ENCODE results near the gene DENND6A. TPM values are rescaled to one million over a fixed set of nuclear protein-coding genes. Genes with fewer than 3 reads are reported as not detected.
A peak's percentile ranks its signal among the peaks of the same experiment; 100 is the strongest.

DENND6A gene
- 12.0 and 15.9 TPM in 2 replicates for total RNA-seq (2014; rRNA removed; shearing (Covaris generic))

- Histone ChIP-seq H3K27me3 (ENCODE audit: control insufficient read depth, insufficient read depth, low read length) (no peaks in the 10 kb centered on the region), H3K36me3 (replicated peaks; ENCODE audit: control insufficient read depth, insufficient read depth, low read length) (no peaks in the 10 kb centered on the region), H3K4me3 (ENCODE audit: insufficient read depth, low read depth, low read length) (peak within 1 kb of the TSS; percentile 96)
- peak; percentile 96 for DNase-seq
These were observed at the start of gene DENND6A for GRCh38 chr3:57692396-57693147. DENND6A (minus strand) TSS chr3:57693077; CDS start chr3:57693018, 59 bp downstream.

GRCh38 chr3:57740027-57740426 is 47.1 kb upstream of the DENND6A start:
- H3K36me3 ChIP-seq (replicated peaks; ENCODE audit: control insufficient read depth, insufficient read depth, low read length), result no peaks in the 10 kb centered on the region
- DNase-seq, result no peak
- H3K27me3 ChIP-seq (ENCODE audit: control insufficient read depth, insufficient read depth, low read length), result no peaks in the 10 kb centered on the region
- no peak overlapping the region for H3K4me3 ChIP-seq (ENCODE audit: insufficient read depth, low read depth, low read length)

GRCh38 chr3:57738391-57738790 is 45.5 kb upstream of the DENND6A start:
- H3K36me3 ChIP-seq (replicated peaks; ENCODE audit: control insufficient read depth, insufficient read depth, low read length), result no peaks in the 10 kb centered on the region
- H3K27me3 ChIP-seq (ENCODE audit: control insufficient read depth, insufficient read depth, low read length), result no peaks in the 10 kb centered on the region
- DNase-seq, result no peak
- no peak overlapping the region for H3K4me3 ChIP-seq (ENCODE audit: insufficient read depth, low read depth, low read length)

GRCh38 chr3:57737840-57738239 is 45.0 kb upstream of the DENND6A start:
- Histone ChIP-seq H3K4me3 (ENCODE audit: insufficient read depth, low read depth, low read length) (no peak overlapping the region), H3K27me3 (ENCODE audit: control insufficient read depth, insufficient read depth, low read length) (no peaks in the 10 kb centered on the region), H3K36me3 (replicated peaks; ENCODE audit: control insufficient read depth, insufficient read depth, low read length) (no peaks in the 10 kb centered on the region)
- DNase-seq, result no peak

GRCh38 chr3:57735405-57735804 is 42.5 kb upstream of the DENND6A start:
- H3K36me3 ChIP-seq (replicated peaks; ENCODE audit: control insufficient read depth, insufficient read depth, low read length), result no peaks in the 10 kb centered on the region
- DNase-seq, result no peak
- H3K27me3 ChIP-seq (ENCODE audit: control insufficient read depth, insufficient read depth, low read length), result no peaks in the 10 kb centered on the region
- H3K4me3 ChIP-seq (ENCODE audit: insufficient read depth, low read depth, low read length), result no peak overlapping the region

- H3K4me3 ChIP-seq (ENCODE audit: insufficient read depth, low read depth, low read length), result no peak overlapping the region
- no peaks in the 10 kb centered on the region for H3K27me3 ChIP-seq (ENCODE audit: control insufficient read depth, insufficient read depth, low read length)
- H3K36me3 ChIP-seq (replicated peaks; ENCODE audit: control insufficient read depth, insufficient read depth, low read length), result no peaks in the 10 kb centered on the region
- DNase-seq, result no peak
These were observed 40.9 kb upstream of the DENND6A start for GRCh38 chr3:57733790-57734189.

GRCh38 chr3:57731311-57731710 is 38.4 kb upstream of the DENND6A start:
- Histone ChIP-seq H3K4me3 (ENCODE audit: insufficient read depth, low read depth, low read length) (no peak overlapping the region), H3K27me3 (ENCODE audit: control insufficient read depth, insufficient read depth, low read length) (no peaks in the 10 kb centered on the region), H3K36me3 (replicated peaks; ENCODE audit: control insufficient read depth, insufficient read depth, low read length) (no peaks in the 10 kb centered on the region)
- no peak for DNase-seq

- H3K27me3 ChIP-seq (ENCODE audit: control insufficient read depth, insufficient read depth, low read length), result no peaks in the 10 kb centered on the region
- H3K36me3 ChIP-seq (replicated peaks; ENCODE audit: control insufficient read depth, insufficient read depth, low read length), result no peaks in the 10 kb centered on the region
- no peak overlapping the region for H3K4me3 ChIP-seq (ENCODE audit: insufficient read depth, low read depth, low read length)
- no peak for DNase-seq
These were observed 37.8 kb upstream of the DENND6A start for GRCh38 chr3:57730682-57731081.

- H3K4me3 ChIP-seq (ENCODE audit: insufficient read depth, low read depth, low read length), result no peak overlapping the region
- H3K27me3 ChIP-seq (ENCODE audit: control insufficient read depth, insufficient read depth, low read length), result no peaks in the 10 kb centered on the region
- DNase-seq, result no peak
- no peaks in the 10 kb centered on the region for H3K36me3 ChIP-seq (replicated peaks; ENCODE audit: control insufficient read depth, insufficient read depth, low read length)
These were observed 36.6 kb upstream of the DENND6A start for GRCh38 chr3:57729334-57730045.

GRCh38 chr3:57727106-57727505 is 34.2 kb upstream of the DENND6A start:
- DNase-seq, result no peak
- Histone ChIP-seq H3K4me3 (ENCODE audit: insufficient read depth, low read depth, low read length) (no peak overlapping the region), H3K36me3 (replicated peaks; ENCODE audit: control insufficient read depth, insufficient read depth, low read length) (no peaks in the 10 kb centered on the region), H3K27me3 (ENCODE audit: control insufficient read depth, insufficient read depth, low read length) (no peaks in the 10 kb centered on the region)

GRCh38 chr3:57726397-57726796 is 33.5 kb upstream of the DENND6A start:
- H3K27me3 ChIP-seq (ENCODE audit: control insufficient read depth, insufficient read depth, low read length), result no peaks in the 10 kb centered on the region
- no peaks in the 10 kb centered on the region for H3K36me3 ChIP-seq (replicated peaks; ENCODE audit: control insufficient read depth, insufficient read depth, low read length)
- H3K4me3 ChIP-seq (ENCODE audit: insufficient read depth, low read depth, low read length), result no peak overlapping the region
- no peak for DNase-seq

- Histone ChIP-seq H3K36me3 (replicated peaks; ENCODE audit: control insufficient read depth, insufficient read depth, low read length) (no peaks in the 10 kb centered on the region), H3K27me3 (ENCODE audit: control insufficient read depth, insufficient read depth, low read length) (no peaks in the 10 kb centered on the region), H3K4me3 (ENCODE audit: insufficient read depth, low read depth, low read length) (no peak overlapping the region)
- DNase-seq, result no peak
These were observed 25.2 kb upstream of the DENND6A start for GRCh38 chr3:57718118-57718517.

- Histone ChIP-seq H3K4me3 (ENCODE audit: insufficient read depth, low read depth, low read length) (no peak overlapping the region), H3K27me3 (ENCODE audit: control insufficient read depth, insufficient read depth, low read length) (no peaks in the 10 kb centered on the region), H3K36me3 (replicated peaks; ENCODE audit: control insufficient read depth, insufficient read depth, low read length) (no peaks in the 10 kb centered on the region)
- DNase-seq, result no peak
These were observed 24.5 kb upstream of the DENND6A start for GRCh38 chr3:57717205-57717868.

- no peaks in the 10 kb centered on the region for H3K36me3 ChIP-seq (replicated peaks; ENCODE audit: control insufficient read depth, insufficient read depth, low read length)
- H3K4me3 ChIP-seq (ENCODE audit: insufficient read depth, low read depth, low read length), result no peak overlapping the region
- no peaks in the 10 kb centered on the region for H3K27me3 ChIP-seq (ENCODE audit: control insufficient read depth, insufficient read depth, low read length)
- DNase-seq, result no peak
These were observed 22.8 kb upstream of the DENND6A start for GRCh38 chr3:57715686-57716085.

GRCh38 chr3:57709559-57709958 is 16.7 kb upstream of the DENND6A start:
- Histone ChIP-seq H3K27me3 (ENCODE audit: control insufficient read depth, insufficient read depth, low read length) (no peaks in the 10 kb centered on the region), H3K36me3 (replicated peaks; ENCODE audit: control insufficient read depth, insufficient read depth, low read length) (no peaks in the 10 kb centered on the region), H3K4me3 (ENCODE audit: insufficient read depth, low read depth, low read length) (no peak overlapping the region)
- no peak for DNase-seq
